CD4-positive, alpha-beta T cell treated with Interleukin-17A for 4 hours (primary cell): ENCODE results near the gene EDN2.
A peak's percentile ranks its signal among the peaks of the same experiment; 100 is the strongest.

Experiments used
- DNase-seq: peaks from one replicate; pipeline ENCODE4 v3.0.0-alpha.2; 2020; ENCODE audit warnings: mixed read lengths

Gene EDN2

DNA sequence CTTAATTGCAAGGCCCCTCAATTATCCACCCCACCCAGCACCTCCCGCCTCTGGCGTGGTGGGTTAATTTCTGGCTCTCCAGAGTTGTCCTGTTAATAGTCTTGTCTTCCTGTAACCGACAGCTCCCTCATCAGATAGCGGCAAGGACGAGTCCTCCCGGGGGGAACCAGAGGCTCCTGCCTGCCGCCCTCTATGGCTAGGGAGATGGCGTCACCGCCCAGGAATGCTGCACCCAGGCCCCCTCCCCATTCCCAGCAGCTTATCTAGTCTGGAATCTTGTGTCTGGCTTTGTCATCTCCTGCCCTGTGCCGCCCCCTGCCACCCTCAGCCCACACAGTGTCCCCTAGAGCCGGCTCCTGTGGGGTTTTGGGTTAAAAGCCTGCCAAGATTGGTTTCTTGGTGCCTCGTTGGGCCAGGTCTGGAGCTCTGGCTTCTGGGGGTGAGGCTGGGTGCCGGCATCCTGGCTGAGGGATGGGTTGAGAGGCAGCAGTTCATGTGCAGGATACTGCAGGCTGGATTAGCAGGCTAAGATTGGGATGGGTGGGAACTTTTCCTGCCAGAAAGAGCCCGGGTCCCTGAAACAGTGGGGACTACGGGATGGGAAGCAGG, 48.8 kb downstream of the EDN2 start:
- DNase-seq: no peak

DNA sequence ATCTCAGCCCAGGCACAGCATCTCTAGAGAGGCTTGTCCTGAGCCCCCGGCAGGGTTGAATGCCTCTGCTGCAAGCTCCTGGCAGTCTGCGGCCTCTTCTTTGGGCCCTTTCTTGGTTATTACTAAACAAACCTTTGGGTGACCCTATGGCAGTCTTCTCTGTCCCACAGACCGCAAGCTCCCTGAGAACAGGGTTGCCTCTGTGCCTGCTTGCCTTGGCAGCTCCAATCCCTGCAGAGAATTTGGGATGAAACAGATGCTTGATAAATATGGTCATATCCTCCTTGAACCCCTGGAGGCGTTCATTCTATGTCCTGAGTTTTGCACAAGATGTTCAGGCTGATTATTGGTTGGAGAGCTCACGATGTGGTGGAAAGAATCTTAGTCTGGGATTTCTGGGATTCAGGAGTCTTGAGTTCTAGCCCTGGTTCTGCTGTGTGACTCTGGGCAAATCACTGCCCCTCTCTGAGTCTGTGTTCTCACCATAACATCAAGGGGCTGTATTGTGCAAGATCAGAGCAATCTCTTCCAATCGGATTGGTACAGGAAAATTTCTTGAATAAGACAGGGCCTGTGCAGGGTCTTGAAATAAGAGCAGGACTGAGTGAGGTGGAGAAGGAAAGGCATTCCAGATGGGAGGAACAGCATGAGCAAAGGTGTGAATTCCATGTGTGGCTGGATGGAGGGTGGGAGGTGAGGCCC, 49.6 kb downstream of the EDN2 start:
- DNase-seq: no peak

DNA sequence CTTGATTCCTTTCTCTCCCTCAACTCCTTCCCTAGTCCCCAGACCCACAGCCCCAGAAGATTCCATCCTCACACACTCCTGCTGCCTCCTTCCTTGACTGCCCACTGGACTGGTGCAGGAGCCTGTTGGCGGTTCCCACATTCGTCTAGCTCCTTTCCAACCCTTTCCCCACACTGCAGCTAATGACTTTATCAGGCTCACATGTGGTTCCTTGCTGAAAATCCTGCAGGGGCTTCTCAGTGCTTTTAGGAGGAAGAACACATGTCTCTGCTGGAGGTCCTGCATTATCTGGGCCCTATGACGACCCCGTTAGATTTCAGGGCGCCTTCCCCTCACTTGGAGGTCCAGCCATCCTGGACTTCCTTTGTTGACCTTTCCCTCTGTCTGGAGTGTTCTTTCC, 50.2 kb downstream of the EDN2 start:
- DNase-seq: no peak

DNA sequence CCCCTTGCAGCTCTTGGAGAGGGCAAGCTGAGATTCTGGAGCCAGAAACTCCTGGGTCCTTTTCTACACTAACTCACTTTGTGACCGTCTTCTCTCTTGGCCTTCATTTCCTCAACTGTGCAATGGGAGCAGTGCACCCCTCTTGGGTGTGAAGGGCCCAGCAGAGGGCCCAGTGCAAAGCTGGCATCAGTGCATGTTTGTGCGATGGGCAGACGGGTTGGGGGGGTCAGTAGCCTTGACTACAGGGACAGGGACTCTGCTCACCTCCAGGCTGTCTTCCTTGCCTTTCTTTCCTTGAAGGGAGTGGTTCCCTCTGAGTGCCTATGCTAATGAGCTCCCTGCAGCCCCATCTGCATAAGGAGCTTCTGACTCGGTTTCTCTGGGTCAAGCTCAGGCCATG, 51.0 kb downstream of the EDN2 start:
- no peak for DNase-seq

DNA sequence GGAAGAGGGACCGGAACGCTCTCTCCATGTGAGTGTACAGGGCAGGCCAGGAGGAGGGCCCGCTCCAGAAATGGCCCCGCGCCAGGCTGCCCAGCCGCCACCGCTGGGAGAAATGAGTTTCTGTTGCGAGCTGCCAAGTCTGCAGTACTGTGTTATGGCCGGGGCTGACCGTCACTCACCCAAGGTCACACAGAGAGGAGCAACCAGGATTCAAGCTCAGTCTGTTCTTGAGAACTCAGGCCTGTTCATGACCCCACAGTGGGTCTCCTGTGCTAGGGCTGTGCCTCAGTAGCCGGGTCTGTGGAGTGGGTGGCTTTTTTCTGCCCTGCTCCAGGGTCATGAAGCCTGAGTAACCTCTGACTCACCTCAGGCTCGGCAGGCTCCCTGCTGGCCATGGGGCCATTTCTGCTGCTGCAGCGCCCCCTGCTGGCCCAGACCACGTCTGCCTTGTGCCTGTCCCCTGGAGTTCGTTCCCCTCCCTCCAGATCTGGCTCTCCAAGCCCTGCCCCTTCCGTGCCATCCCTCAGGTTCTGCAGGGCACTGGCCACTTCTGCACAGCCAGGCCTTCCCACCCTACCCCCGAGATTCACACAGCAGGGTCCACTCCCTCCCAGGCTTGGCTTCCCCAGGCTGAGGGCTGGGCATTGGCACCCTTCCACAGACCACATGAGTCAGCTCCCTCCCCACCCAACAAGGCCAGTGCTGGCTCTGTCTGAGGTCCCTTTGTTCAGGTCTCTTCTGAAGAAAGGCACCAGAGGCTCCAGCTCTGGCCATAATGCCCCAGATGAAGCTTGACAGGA, 51.8 kb downstream of the EDN2 start:
- DNase-seq: peak; percentile 79

DNA sequence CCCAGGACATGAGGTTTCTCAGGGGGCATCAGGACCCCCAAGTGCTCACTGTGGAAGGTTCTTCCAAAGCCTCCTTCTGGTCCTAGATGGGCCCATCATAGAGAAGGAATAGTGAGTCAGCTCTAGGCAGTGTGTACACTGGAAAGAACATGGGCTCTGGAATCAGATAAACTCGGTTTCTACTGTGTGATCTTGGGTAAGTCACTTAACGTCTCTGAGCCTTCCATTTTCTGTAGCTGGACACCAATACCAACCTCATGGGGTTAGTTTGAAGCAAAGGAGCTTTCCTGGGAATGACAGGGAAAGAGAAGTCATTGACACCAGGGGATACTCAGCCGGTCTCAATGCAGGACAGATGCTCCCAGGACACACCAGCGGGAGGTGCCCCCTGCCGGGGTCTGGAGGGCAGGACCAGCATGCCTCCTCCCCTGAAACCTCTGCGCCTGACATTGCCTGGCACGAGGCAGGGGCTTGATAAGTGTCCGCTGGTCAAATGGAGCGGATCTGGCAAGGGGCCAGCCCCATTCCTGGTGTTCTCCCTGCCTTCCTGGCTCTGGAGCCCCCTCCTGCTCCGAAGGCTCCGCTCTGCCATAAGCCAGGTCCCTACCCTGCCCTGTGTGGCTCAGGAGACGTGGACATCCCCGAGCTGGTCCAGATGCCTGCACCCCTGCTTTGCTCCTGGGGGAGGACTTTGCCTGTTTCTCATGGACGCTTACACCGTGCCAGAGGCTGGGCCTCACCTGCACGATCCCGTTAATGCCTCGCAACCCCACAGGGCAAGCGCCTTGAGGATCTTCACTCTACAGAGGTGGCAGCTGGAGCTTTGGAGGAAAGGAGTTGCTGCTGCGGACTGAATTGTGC, 52.8 kb downstream of the EDN2 start:
- DNase-seq: no peak

DNA sequence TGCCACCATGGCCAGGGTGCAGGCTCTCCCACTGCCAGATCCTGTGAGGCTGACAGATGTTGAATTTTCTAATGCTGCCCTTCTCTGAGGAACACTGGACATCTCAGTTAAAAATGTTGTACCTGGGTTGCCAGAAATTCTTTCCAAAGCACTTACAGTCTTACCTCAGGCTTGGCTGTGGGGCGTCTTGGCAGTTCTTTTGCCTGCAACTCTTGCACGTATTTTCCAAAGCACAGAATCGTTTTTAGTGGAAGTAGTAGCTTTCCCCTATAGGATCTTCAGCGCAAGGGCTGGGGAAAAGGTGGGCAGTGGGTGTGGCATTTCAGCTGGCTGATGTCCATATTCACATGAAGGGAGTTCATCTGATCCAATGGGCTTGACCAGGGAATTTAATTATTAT, 53.9 kb downstream of the EDN2 start:
- DNase-seq: no peak

DNA sequence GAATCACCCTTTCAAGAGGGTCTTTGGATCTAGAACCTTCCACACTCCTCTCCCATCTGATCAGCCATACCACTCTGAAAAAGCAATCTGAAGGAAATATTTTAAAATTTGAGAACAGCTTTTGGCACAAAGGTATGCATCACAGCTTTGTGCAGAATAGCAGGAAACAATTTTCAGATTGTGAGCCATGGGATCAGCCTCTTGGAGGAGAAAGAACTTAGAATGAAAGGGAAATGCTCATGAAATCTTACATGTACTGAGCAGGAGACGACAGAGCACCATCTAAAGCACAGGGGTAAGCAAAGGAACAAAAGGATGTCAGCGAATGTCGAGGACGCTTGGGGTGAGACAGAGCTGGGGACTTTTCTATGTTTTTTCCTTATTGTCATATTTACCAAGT, 54.4 kb downstream of the EDN2 start:
- no peak for DNase-seq

DNA sequence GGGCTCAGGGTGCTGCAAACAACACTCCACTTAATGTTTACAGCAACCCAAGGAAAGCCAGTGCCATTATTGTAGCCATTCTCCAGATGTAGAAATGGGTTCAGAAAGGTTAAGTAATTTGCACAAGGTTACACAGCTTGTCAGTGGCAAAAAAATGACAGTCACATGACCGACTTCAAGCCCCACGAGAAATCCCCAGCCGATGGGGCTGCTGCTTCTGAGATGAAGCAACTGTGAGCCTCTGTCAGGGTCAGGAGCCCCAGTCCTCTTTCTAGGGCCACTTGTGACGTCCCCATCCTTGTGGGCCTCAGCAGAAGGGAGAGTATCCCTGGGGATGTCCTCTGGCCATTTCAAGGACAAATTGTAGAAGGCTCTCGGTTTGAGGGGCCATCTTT, 54.8 kb downstream of the EDN2 start:
- no peak for DNase-seq
